ENCODE data around the gene EEF1G.

EEF1G gene

DNA sequence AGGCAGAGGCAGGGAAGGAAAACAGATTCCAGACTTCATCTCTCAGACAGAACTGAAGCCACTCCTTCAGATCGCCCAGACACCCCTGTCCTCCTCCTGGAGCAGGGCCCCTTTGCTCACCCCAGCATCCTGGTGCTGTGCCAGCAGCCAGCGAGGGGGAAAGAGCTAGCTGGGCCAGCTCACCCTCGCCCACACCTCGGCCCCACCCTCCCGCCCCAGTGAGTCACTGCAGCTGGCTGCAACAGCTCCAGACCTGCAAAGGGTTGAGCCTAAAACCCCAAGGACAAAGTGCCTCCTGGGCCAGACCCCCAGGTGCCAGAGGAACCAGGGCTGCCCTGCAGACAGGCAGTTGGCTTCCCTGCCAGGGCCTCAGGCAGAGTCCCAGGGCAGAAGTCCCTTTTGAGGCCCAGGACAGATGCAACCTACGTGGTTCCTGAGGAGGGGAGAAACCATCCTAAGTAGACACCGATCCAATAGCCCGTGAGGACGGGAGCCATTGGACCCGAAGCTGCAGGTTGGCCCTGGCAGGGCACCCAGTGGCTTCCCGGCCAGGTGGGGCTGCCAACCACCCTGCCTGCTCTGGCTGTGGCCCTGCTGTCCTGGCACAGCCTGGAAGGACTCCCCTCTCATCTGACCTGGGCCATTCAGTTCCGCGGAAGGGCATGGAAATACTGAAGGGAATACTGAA lies 34.3 kb downstream of the EEF1G start:
- DNase-seq (ENCODE audit: low spot score), result no peak

DNA sequence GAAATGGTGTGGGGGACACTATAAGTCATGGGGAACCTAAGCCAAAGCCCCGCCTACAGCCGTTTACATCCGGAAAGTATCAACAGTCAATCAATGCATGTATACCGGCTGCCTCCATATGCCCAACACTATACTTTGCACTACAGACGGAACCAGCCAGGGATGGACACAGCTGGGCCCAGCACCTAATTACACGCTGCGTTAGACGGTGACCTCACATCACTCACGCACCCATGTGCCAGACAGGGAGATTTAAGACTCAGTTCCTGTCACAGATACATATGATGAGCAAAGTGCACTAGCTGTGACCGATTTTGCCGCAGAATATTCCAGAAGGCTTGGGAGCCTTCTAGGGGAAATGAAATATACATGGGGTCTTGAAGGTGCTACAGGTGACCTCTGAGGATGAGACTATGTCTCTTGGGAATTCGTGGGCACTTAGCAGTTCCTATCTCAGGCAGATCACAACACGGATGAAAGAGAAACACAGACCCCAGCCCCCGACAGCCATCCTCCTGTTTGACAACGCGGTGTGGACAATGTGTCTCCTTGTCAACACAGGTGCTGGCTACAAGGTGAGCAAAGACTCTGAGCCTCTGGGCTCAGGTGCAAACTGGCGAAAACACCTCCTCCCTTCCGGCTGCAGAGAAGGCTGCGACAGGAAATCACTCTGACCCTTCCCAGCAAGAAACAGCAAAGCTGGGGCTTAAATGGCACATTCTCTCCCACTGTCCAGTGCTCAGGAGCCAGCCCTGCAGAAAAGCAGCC lies 35.0 kb downstream of the EEF1G start:
- DNase-seq (ENCODE audit: low spot score), result no peak

DNA sequence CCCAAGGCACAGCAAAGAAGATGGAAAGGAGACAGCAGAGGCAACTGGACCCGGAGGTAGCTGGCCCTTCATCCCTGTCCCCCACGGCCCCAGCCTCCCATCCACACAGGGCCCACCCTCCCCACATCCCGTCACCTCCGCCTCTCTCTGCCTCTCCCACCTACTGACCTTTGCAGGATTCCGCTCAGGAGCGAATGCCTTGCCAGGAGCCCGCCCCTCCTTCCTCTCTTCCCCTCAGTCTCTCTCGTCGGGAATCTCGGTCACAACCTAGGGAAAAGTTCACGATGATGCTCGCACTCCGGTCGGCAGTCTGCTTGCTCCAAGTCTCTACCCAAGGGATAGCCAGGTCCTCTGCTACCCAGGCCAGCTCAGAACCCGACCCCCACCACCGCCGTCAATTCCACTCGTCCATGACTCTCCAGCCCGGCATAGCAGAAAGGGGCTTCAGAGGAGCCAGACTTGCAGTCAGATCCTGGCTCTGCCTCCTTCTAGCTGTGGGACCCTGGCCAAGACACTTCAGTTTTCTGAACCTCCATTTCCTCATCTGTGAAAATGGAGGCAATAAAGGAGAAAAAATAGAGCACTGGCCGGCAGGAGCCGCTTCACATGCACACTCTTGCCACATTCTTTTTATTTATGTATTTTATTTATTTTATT lies 37.3 kb downstream of the EEF1G start:
- no peak for DNase-seq (ENCODE audit: low spot score)

DNA sequence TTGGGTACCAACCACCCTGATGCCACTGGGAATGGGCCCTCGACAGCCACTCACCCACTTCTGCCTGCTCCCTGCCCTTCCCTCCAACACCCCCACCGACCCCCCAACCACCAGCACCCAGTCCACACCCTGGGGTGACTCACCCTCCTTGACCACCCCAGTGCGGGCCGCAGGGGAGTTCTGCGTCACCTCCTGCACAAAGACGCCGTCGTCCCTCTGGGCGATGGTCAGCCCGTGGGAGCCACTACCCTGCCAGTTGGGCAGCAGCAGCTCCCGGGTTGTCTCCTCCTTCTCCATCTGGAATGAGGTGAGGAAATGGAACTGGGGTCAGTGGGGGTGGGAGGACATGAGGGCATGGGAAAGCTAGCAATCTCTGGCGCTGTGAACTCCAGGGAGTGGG lies 37.9 kb downstream of the EEF1G start:
- no peak for DNase-seq (ENCODE audit: low spot score)

DNA sequence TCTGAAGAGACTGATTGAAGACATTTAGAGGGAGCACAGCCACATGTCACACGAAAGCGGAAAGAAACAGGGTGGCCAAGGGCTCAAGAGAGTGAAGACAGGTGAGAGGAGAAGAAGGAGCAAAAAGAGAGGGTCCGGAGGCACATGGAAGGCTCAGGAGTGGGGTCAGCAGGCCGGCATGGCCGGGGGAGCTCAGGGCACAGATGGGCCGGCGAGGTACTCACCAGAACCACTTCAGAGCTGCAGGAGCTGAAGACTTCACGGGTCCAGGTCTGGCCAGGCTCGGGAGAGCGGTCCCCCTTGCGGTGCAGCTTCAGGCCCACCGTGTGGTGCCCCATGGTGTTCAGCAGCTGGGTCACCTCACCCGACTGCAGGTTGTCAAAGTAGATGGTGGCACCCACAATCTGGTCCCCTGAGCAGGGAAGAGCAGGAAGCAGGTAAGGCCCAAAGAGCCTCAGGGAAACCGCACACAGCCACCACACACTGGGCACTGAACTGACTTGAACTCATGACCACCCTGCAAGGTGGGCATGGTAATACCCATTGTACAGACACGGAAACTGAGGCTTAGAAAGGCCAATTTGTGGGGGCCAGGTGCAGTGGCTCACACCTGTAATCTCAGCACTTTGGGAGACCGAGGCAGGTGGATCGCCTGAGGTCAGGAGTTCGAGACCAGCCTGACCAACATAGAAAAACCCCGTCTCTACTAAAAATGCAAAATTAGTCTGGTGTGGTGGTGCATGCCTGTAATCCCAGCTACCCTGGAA lies 38.7 kb downstream of the EEF1G start:
- DNase-seq (ENCODE audit: low spot score), result no peak

DNA sequence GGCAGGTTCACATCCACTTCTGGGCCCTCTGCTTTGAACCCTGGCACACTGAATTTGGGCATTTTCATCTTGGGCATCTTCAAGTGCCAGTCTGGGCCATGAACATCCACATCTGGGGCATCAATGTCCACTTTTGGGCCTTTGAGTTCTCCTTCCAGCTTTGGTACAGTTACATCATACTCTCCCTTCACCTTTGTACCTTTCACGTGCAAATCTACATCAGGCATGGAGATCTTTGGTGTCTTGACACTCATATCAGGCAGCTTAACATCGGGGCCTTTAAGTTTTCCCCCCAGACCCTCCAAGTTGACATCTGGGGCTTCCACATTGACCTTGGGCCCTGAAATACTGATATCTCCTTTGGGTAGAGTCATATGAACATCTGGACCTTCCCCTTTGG lies 41.6 kb downstream of the EEF1G start:
- DNase-seq (ENCODE audit: low spot score), result no peak

DNA sequence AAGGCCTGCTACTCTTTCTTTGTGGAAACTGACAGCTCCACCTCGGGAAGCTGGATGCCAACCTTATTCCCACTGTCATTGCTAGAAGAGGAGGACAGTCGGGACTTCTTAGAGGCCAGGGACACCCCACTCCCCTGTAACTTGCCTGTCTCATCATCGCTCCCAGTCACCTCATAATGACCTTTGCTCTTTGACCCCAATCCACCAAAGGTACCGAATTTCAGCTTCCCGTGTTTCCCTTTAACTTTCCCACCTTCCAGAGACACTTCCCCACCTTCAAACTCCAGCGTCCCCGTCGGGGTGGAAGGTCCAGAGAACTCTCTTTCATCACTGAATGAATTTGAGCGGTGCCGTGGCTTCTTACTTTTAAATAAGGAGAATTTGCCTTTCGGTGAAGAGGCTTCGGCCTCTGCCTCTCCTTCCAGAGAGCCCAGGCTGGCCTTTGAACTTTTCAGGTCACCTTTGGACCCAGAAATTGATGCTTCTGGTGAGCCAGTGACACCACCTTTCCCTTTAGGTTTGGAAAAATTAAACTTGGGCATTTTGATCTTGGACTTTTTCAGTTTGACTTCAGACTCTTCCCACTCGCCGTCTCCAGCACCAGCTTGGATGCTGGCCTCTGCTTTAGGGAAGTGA lies 56.8 kb downstream of the EEF1G start:
- DNase-seq (ENCODE audit: low spot score), result no peak

DNA sequence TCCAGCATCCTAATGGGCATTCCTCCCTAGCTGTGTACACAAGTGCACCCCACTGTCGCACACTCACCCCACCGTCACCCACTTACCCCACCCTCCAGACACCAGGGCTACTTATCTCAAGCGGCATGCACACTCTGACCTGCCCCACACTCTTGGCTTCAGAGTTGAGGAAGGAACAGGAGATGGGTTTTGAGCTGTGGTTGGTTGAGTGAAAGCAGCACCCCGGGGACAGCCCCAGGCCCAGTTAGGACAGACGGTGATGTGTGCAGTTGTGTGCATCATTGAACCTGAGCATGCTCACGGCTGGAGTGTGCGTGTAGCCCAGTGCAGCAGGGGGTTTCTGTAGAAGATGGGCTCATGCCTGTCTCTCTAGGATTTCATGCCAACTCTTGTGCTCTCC lies 59.5 kb downstream of the EEF1G start:
- DNase-seq (ENCODE audit: low spot score), result no peak

DNA sequence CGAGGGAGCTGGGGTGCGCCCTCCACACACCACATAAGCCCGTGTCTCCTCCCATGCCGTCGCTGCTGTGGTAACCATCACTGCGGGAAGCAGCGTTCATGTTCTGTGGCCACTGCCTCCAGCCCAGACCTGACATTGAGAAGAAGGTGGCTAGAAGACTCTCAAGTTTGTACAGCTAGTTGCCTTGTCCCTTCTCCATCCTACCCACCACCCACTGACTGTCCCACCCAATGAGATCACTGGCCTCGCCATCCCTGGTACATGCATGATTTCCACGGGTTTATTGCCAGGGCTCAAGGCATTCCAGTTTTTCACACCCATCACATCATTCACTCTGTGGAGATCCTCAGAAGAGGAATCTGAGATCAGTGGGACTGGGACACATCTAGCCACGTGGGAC lies 60.1 kb downstream of the EEF1G start:
- DNase-seq (ENCODE audit: low spot score), result no peak

DNA sequence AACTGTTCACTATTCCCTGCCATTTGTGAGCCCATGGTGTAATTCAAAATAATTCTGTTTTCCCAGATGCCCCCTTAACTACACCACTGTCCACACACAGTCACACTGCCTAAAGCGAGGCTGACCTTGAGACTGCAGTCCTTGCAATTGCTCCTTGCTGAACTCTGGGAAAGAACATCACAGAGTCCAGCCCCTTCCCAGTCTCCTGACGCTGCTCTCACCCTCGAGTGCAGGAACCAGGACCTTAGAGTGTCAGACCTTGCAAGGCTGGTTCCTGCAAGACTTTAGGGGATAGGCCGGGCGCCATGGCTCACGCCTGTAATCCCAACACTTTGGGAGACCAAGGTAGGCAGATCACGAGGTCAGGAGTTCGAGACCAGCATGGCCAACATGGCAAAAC lies 60.7 kb downstream of the EEF1G start:
- no peak for DNase-seq (ENCODE audit: low spot score)

All from COLO829 (cell line).